ENCODE measurements around the gene CDH4. TPM values are rescaled to one million over a fixed set of nuclear protein-coding genes. Genes with fewer than 3 reads are reported as not detected.
"Not testable (repeated sequence)": the region's sequence is repeated elsewhere in the genome, so short reads cannot be mapped to it uniquely, and the experiment has no call there.

CDH4 gene
- polyA plus RNA-seq, 1 experiment: 1.5 TPM

DNA sequence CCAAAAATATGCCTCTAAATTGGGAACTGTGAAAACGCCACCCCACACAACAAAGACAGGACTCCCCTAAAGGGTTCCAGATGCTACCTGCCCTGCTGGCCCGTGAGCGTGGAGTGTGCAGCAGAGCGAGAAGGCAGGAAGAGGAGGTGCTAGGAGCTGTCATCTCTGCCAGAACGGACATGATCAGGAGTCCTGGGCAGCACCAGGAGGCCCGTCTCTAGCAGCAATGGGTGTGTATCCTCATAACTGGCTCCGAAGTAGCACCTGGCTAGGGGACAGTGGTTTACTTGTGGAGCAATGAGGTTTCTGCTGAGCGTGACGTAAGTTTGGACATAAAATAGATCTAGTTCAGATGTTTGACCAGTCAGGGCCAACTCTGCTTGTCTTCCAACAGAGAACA lies 226.0 kb downstream of the CDH4 start:
- CTCF ChIA-PET: no interaction called here
- POLR2A ChIA-PET: no interaction called here
- DNase-seq (ENCODE audit: low read depth): no peak
- Histone ChIP-seq H3K4me3 (ENCODE audit: low read depth, low read length) (no peak overlapping the region), H3K36me3 (ENCODE audit: control insufficient read depth, insufficient read depth, low read length) (no peaks in the 10 kb centered on the region), H3K27me3 (ENCODE audit: control insufficient read depth, insufficient read depth, low read length) (no peaks in the 10 kb centered on the region)
- TF ChIP-seq CTCF (IDR thresholded peaks at IDR 0.05; ENCODE audit: insufficient read depth, low read depth, low read length): no peak

DNA sequence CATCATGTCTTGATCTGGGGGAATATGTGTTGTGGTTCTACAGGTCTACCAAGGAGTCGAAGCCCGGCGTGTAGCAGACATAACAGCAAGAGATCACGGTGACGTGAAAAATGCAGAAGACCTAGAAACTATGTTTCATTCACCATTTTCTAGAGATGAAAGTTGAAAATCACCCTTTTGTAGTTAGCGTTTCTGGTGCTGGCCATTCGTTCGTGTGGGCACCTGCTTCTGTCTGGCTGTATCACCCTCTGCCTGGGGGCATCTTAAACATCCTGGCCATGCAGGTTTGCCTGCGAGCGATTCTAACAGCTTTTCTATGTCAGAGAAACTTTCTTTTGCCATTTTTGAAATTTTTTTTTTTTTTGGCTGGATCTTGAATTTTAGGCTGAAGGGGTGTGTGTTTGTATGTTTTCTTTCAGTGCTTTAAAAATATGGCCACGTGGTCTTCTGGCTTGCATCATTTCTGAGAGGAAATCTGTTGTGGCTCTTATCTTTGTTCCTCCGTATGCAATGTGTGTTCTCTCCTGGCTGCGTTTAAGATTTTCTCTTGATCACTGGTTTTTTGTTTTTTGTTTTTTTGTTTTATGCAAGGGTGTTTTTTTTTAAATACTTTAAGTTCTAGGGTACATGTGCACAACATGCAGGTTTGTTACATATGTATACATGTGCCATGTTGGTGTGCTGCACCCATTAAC lies 226.7 kb downstream of the CDH4 start:
- TF ChIP-seq CTCF (IDR thresholded peaks at IDR 0.05; ENCODE audit: insufficient read depth, low read depth, low read length): no peak
- Histone ChIP-seq H3K27me3 (ENCODE audit: control insufficient read depth, insufficient read depth, low read length) (no peaks in the 10 kb centered on the region), H3K4me3 (ENCODE audit: low read depth, low read length) (no peak overlapping the region), H3K36me3 (ENCODE audit: control insufficient read depth, insufficient read depth, low read length) (no peaks in the 10 kb centered on the region)
- POLR2A ChIA-PET: no interaction called here
- CTCF ChIA-PET: no interaction called here
- no peak for DNase-seq (ENCODE audit: low read depth)

GRCh38 chr20:61479433-61479832 lies 227.4 kb downstream of the CDH4 start:
- CTCF ChIA-PET; POLR2A ChIA-PET; H3K27me3 ChIP-seq (ENCODE audit: control insufficient read depth, insufficient read depth, low read length); DNase-seq (ENCODE audit: low read depth); H3K36me3 ChIP-seq (ENCODE audit: control insufficient read depth, insufficient read depth, low read length); H3K4me3 ChIP-seq (ENCODE audit: low read depth, low read length): not testable (repeated sequence)

- Histone ChIP-seq H3K4me3 (ENCODE audit: low read depth, low read length) (no peak overlapping the region), H3K27me3 (ENCODE audit: control insufficient read depth, insufficient read depth, low read length) (no peaks in the 10 kb centered on the region), H3K36me3 (ENCODE audit: control insufficient read depth, insufficient read depth, low read length) (no peaks in the 10 kb centered on the region)
- CTCF ChIA-PET: interaction anchor here (0.7 kb wide), 1 partner anchor 36 kb away, joined by 3 read pairs; no protein-coding TSS in a partner anchor
- no peak for TF ChIP-seq CTCF (IDR thresholded peaks at IDR 0.05; ENCODE audit: insufficient read depth, low read depth, low read length)
- DNase-seq (ENCODE audit: low read depth): no peak
- POLR2A ChIA-PET: no interaction called here
Measured at GRCh38 chr20:61480158-61480825, 228.2 kb downstream of the CDH4 start.

- ChIA-PET POLR2A (no interaction called here), CTCF (interaction anchor here (1.3 kb wide), 1 partner anchor 13 kb away, joined by 3 read pairs; no protein-coding TSS in a partner anchor)
- H3K4me3 ChIP-seq (ENCODE audit: low read depth, low read length): no peak overlapping the region
- no peaks in the 10 kb centered on the region for H3K27me3 ChIP-seq (ENCODE audit: control insufficient read depth, insufficient read depth, low read length)
- H3K36me3 ChIP-seq (ENCODE audit: control insufficient read depth, insufficient read depth, low read length): no peaks in the 10 kb centered on the region
- no peak for DNase-seq (ENCODE audit: low read depth)
- TF ChIP-seq CTCF (IDR thresholded peaks at IDR 0.05; ENCODE audit: insufficient read depth, low read depth, low read length): no peak
Measured at GRCh38 chr20:61482056-61482887, 230.2 kb downstream of the CDH4 start.

Measured in BJ (cell line).